HFFc6 (cell line): ENCODE results near the gene CRTAC1. TPM values are rescaled to one million over a fixed set of nuclear protein-coding genes. Genes with fewer than 3 reads are reported as not detected.
"Not testable (repeated sequence)": the region's sequence is repeated elsewhere in the genome, so short reads cannot be mapped to it uniquely, and the experiment has no call there.

Experiments
- DNase-seq: peaks from one replicate; pipeline ENCODE4 v3.0.0-alpha.2; 2018
- H3K27ac Mint-ChIP-seq: 2 replicates; pipeline ENCODE4 v1.8.0; 2020; ENCODE audit warnings: mild to moderate bottlenecking, mixed read lengths
- H3K27me3 Mint-ChIP-seq: 2 replicates; pipeline ENCODE4 v1.8.0; 2021; ENCODE audit warnings: mild to moderate bottlenecking, moderate library complexity, mixed read lengths; ENCODE audit not compliant: insufficient read depth
- H3K36me3 Mint-ChIP-seq: 2 replicates; pipeline ENCODE4 v1.8.0; 2021; ENCODE audit warnings: low read depth, mixed read lengths
- H3K4me1 Mint-ChIP-seq: 2 replicates; pipeline ENCODE4 v1.8.0; 2020; ENCODE audit warnings: low read depth, mixed read lengths
- H3K4me3 Mint-ChIP-seq: 2 replicates; pipeline ENCODE4 v1.8.0; 2020; ENCODE audit warnings: mild to moderate bottlenecking, moderate library complexity, mixed read lengths
- H3K9me3 Mint-ChIP-seq: 2 replicates; pipeline ENCODE4 v1.8.0; 2020; ENCODE audit warnings: mild to moderate bottlenecking, mixed read lengths
- CTCF ChIP-seq: fragments of 200-600 bp; sonication (generic); IDR thresholded peaks from 2 replicates; pipeline ENCODE4 v1.5.0; 2021; ENCODE audit warnings: antibody characterized with exemption, mild to moderate bottlenecking
- total RNA-seq, 6 experiments: library from RNA; stranded (reverse); fragmentation: NEBNext Ultra II Directional; extraction: Animal tissue kit (Norgen Biotek cat#: 25700); gene quantifications; 2 replicates in 1 of 6; 3 replicates in 5 of 6; pipeline ENCODE4 v1.2.3, GENCODE V29; 2021

CRTAC1 gene
- total RNA-seq, 6 experiments from 2014 or later, result not detected

- DNase-seq, result no peak
- H3K27ac Mint-ChIP-seq, result no peak overlapping the region
- TF ChIP-seq CTCF, result no peak
- H3K36me3 Mint-ChIP-seq, result no peaks in the 10 kb centered on the region
- peaks cover 21% of the 10 kb centered on the region for H3K4me1 Mint-ChIP-seq
- no peaks in the 10 kb centered on the region for H3K9me3 Mint-ChIP-seq
- no peak overlapping the region for H3K4me3 Mint-ChIP-seq
- H3K27me3 Mint-ChIP-seq, result peaks cover 12% of the 10 kb centered on the region
Observed at GRCh38 chr10:97844678-97845077, 185.7 kb downstream of the CRTAC1 start.

- H3K27me3 Mint-ChIP-seq, result peaks cover 12% of the 10 kb centered on the region
- not testable (repeated sequence) for H3K36me3 Mint-ChIP-seq, H3K4me3 Mint-ChIP-seq, H3K9me3 Mint-ChIP-seq, DNase-seq, H3K27ac Mint-ChIP-seq
- peaks cover 24% of the 10 kb centered on the region for H3K4me1 Mint-ChIP-seq
Observed at GRCh38 chr10:97843972-97844371, 186.4 kb downstream of the CRTAC1 start.

- DNase-seq, result no peak
- H3K27ac Mint-ChIP-seq, result no peak overlapping the region
- no peak overlapping the region for H3K4me3 Mint-ChIP-seq
- no peaks in the 10 kb centered on the region for H3K9me3 Mint-ChIP-seq
- H3K27me3 Mint-ChIP-seq, result peaks cover 12% of the 10 kb centered on the region
- no peaks in the 10 kb centered on the region for H3K36me3 Mint-ChIP-seq
- no peak for TF ChIP-seq CTCF
- peaks cover 24% of the 10 kb centered on the region for H3K4me1 Mint-ChIP-seq
Observed at GRCh38 chr10:97843281-97843671, 187.1 kb downstream of the CRTAC1 start.

- H3K27ac Mint-ChIP-seq, result no peak overlapping the region
Observed at GRCh38 chr10:97842656-97843280, 187.7 kb downstream of the CRTAC1 start.

GRCh38 chr10:97842114-97842513 lies 188.3 kb downstream of the CRTAC1 start:
- peaks cover 11% of the 10 kb centered on the region for H3K27me3 Mint-ChIP-seq
- not testable (repeated sequence) for DNase-seq, H3K9me3 Mint-ChIP-seq, H3K36me3 Mint-ChIP-seq, H3K4me3 Mint-ChIP-seq, H3K27ac Mint-ChIP-seq
- H3K4me1 Mint-ChIP-seq, result peaks cover 24% of the 10 kb centered on the region

More at GRCh38 chr10:97842656-97843280, 187.7 kb downstream of the CRTAC1 start:
- TF ChIP-seq CTCF, result no peak
- Mint-ChIP-seq H3K4me1 (peaks cover 24% of the 10 kb centered on the region), H3K9me3 (no peaks in the 10 kb centered on the region), H3K4me3 (no peak overlapping the region), H3K27me3 (peaks cover 10% of the 10 kb centered on the region), H3K36me3 (no peaks in the 10 kb centered on the region)
- DNase-seq, result no peak

- DNase-seq, H3K27ac Mint-ChIP-seq, H3K36me3 Mint-ChIP-seq, H3K9me3 Mint-ChIP-seq, H3K4me3 Mint-ChIP-seq: not testable (repeated sequence)
- peaks cover 11% of the 10 kb centered on the region for H3K27me3 Mint-ChIP-seq
- peaks cover 24% of the 10 kb centered on the region for H3K4me1 Mint-ChIP-seq
Observed at GRCh38 chr10:97841166-97841565, 189.3 kb downstream of the CRTAC1 start.

- DNase-seq, result no peak
- H3K36me3 Mint-ChIP-seq, result no peaks in the 10 kb centered on the region
- peaks cover 8% of the 10 kb centered on the region for H3K9me3 Mint-ChIP-seq
- H3K4me3 Mint-ChIP-seq, result no peak overlapping the region
- H3K4me1 Mint-ChIP-seq, result peaks cover 21% of the 10 kb centered on the region
- peaks cover 31% of the 10 kb centered on the region for H3K27me3 Mint-ChIP-seq
- H3K27ac Mint-ChIP-seq, result no peak overlapping the region
- TF ChIP-seq CTCF, result no peak
Observed at GRCh38 chr10:97838091-97838490, 192.3 kb downstream of the CRTAC1 start.
